Umbilical cord (tissue), 1 donor: ENCODE results near the gene VPS26C. TPM values are rescaled to one million over a fixed set of nuclear protein-coding genes. Genes with fewer than 3 reads are reported as not detected.

ENCODE experiments used
- total RNA-seq: library from RNA; depleted of rRNA; stranded (reverse); fragments of >200 nt; gene quantifications from one replicate; pipeline ENCODE4 v1.2.3, GENCODE V29; 2014; ENCODE audit warnings: low replicate concordance; ENCODE audit not compliant: insufficient read depth

VPS26C gene
- total RNA-seq, 1 donor from 2014 or later: 83.5 TPM

Other genes with a start within 250 kb of the VPS26C start
- gene PIGP, start 194.3 kb downstream of the VPS26C start, total RNA-seq: 30.3 TPM
- 309 TPM for gene TTC3, start 194.1 kb downstream of the VPS26C start, total RNA-seq
- gene DYRK1A, start 99.4 kb upstream of the VPS26C start, total RNA-seq: 65.5 TPM